RPMI8226 (cell line): ENCODE measurements around the gene MAP3K5.
"Not testable (repeated sequence)": the region's sequence is repeated elsewhere in the genome, so short reads cannot be mapped to it uniquely, and the experiment has no call there.

Experiments used
- DNase-seq: peaks from one replicate; pipeline ENCODE4 v3.0.0-alpha.2; 2015

MAP3K5 gene

GRCh38 chr6:136604328-136604825 is 187.9 kb downstream of the MAP3K5 start:
- DNase-seq, result no peak

GRCh38 chr6:136600818-136601217 is 191.5 kb downstream of the MAP3K5 start:
- DNase-seq, result no peak

GRCh38 chr6:136599329-136600011 is 192.8 kb downstream of the MAP3K5 start:
- DNase-seq, result no peak

GRCh38 chr6:136598048-136598447 is 194.2 kb downstream of the MAP3K5 start:
- no peak for DNase-seq

GRCh38 chr6:136594671-136595070 is 197.6 kb downstream of the MAP3K5 start:
- no peak for DNase-seq

- DNase-seq, result no peak
Measured at GRCh38 chr6:136593748-136594490, 198.4 kb downstream of the MAP3K5 start.

- DNase-seq, result no peak
Measured at GRCh38 chr6:136592930-136593673, 199.2 kb downstream of the MAP3K5 start.

- DNase-seq, result no peak
Measured at GRCh38 chr6:136591617-136592016, 200.7 kb downstream of the MAP3K5 start.

- not testable (repeated sequence) for DNase-seq
Measured at GRCh38 chr6:136590846-136591245, 201.4 kb downstream of the MAP3K5 start.

GRCh38 chr6:136587527-136587926 is 204.8 kb downstream of the MAP3K5 start:
- DNase-seq, result no peak

- no peak for DNase-seq
Measured at GRCh38 chr6:136586295-136586694, 206.0 kb downstream of the MAP3K5 start.

GRCh38 chr6:136585523-136585922 is 206.8 kb downstream of the MAP3K5 start:
- DNase-seq, result not testable (repeated sequence)

- not testable (repeated sequence) for DNase-seq
Measured at GRCh38 chr6:136584290-136584689, 208.0 kb downstream of the MAP3K5 start.

GRCh38 chr6:136582711-136583471 is 209.4 kb downstream of the MAP3K5 start:
- no peak for DNase-seq

- DNase-seq, result no peak
Measured at GRCh38 chr6:136579800-136580199, 212.5 kb downstream of the MAP3K5 start.

GRCh38 chr6:136576821-136577220 is 215.5 kb downstream of the MAP3K5 start:
- no peak for DNase-seq

- DNase-seq, result no peak
Measured at GRCh38 chr6:136571496-136571895, 220.8 kb downstream of the MAP3K5 start.

GRCh38 chr6:136571065-136571464 is 221.2 kb downstream of the MAP3K5 start:
- DNase-seq, result no peak

GRCh38 chr6:136568129-136568528 is 224.1 kb downstream of the MAP3K5 start:
- DNase-seq, result no peak

- DNase-seq, result no peak
Measured at GRCh38 chr6:136567688-136568087, 224.6 kb downstream of the MAP3K5 start.

- no peak for DNase-seq
Measured at GRCh38 chr6:136566851-136567250, 225.4 kb downstream of the MAP3K5 start.

GRCh38 chr6:136566007-136566487 is 226.2 kb downstream of the MAP3K5 start:
- DNase-seq, result no peak

- no peak for DNase-seq
Measured at GRCh38 chr6:136564180-136564579, 228.1 kb downstream of the MAP3K5 start.
